HCT116 (cell line): Measurements from ENCODE around the gene PROSER2. TPM values are rescaled to one million over a fixed set of nuclear protein-coding genes. Genes with fewer than 3 reads are reported as not detected.

ENCODE experiments used
- ATAC-seq: fragments of 200-7000 bp; cut with Tn5 transposase; 2 replicates; pipeline ENCODE4 v1.9.1; 2020; ENCODE audit warnings: mild to moderate bottlenecking, moderate library complexity
- BruUV-seq: library from RNA; stranded (reverse); fragments of 400-500 nt; replicated peaks from 2 replicates; lab custom pipeline; 2021; lab: Mats Ljungman, UMichigan
- CTCF ChIA-PET: fragments of 300-600 bp; sonication (Branson Sonifier 250); formaldehyde crosslinking; loops from one replicate; lab custom pipeline; 2021; ENCODE audit warnings: antibody characterized with exemption; lab: Charles Lee
- POLR2A ChIA-PET: fragments of 300-600, 350-600 bp; sonication (Branson Sonifier 250); formaldehyde crosslinking; loops from one replicate; lab custom pipeline; 2021; ENCODE audit warnings: antibody characterized with exemption; lab: Charles Lee
- RAD21 ChIA-PET, 2 experiments: fragments of 300-600 bp; sonication (Branson Sonifier 250); formaldehyde crosslinking; loops; one replicate each; lab custom pipeline; 2023; ENCODE audit warnings: low total read pairs in 2 of 2; ENCODE audit not compliant: uncharacterized antibody in 2 of 2, unreplicated experiment in 2 of 2, low non-redundant PET in 1 of 2; lab: Charles Lee
- DNase-seq: peaks from one replicate; pipeline ENCODE4 v3.0.0-alpha.2; 2010; ENCODE audit warnings: low read depth, low spot score
- H2AFZ ChIP-seq: fragments of 200-600 bp; shearing (Covaris generic), sonication (generic); 2 replicates; pipeline ENCODE4 v1.6.1; 2017; ENCODE audit warnings: low read depth, mixed run types, mixed read lengths, antibody characterized with exemption, low read length; ENCODE audit not compliant: poor library complexity, severe bottlenecking
- H3K27ac ChIP-seq: 2 replicates; pipeline ENCODE4 v1.5.1; 2012; ENCODE audit warnings: low read depth, low read length
- H3K27me3 ChIP-seq: fragments of 200-600 bp; sonication (generic); 2 replicates; pipeline ENCODE4 v1.6.1; 2016; ENCODE audit warnings: mixed run types, low read length, mixed read lengths; ENCODE audit not compliant: insufficient read depth
- H3K36me3 ChIP-seq, 2 experiments: fragments of 200-500 bp in 1 of 2; fragments of 200-600 bp in 1 of 2; sonication (Bioruptor generic) in 1 of 2; sonication (generic) in 1 of 2; 2 replicates each; pipeline versions ENCODE4 v1.5.1 to v1.6.1; 2014 to 2016; ENCODE audit warnings: low read length in 2 of 2, inconsistent platforms in 1 of 2, mixed read lengths in 1 of 2, mixed run types in 1 of 2; ENCODE audit not compliant: insufficient read depth in 2 of 2, control insufficient read depth in 1 of 2
- H3K4me1 ChIP-seq, 2 experiments: fragments of 200-600 bp in 1 of 2; sonication (generic) in 1 of 2; 2 replicates each; pipeline versions ENCODE4 v1.5.1 to v1.6.1; 2012 to 2017; ENCODE audit warnings: low read length in 2 of 2, inconsistent platforms in 1 of 2, mild to moderate bottlenecking in 1 of 2, mixed read lengths in 1 of 2, mixed run types in 1 of 2, moderate library complexity in 1 of 2; ENCODE audit not compliant: insufficient read depth in 2 of 2, control insufficient read depth in 1 of 2
- H3K4me2 ChIP-seq: fragments of 200-600 bp; sonication (generic); 2 replicates; pipeline ENCODE4 v1.6.1; 2017; ENCODE audit warnings: mixed run types, low read length, mixed read lengths
- H3K4me3 ChIP-seq, 2 experiments: fragments of 200-600 bp in 1 of 2; sonication (generic) in 1 of 2; replicated peaks in 1 of 2; 2 replicates each; pipeline ENCODE4 v1.5.1; 2011 to 2016; ENCODE audit warnings: low read length in 2 of 2, control low read depth in 1 of 2, low read depth in 1 of 2, mild to moderate bottlenecking in 1 of 2, mixed read lengths in 1 of 2, mixed run types in 1 of 2
- H3K79me2 ChIP-seq: fragments of 200-600 bp; sonication (generic); 2 replicates; pipeline ENCODE4 v1.6.1; 2017; ENCODE audit warnings: mild to moderate bottlenecking, mixed run types, low read length, moderate library complexity, mixed read lengths; ENCODE audit not compliant: insufficient read depth
- H3K9ac ChIP-seq: fragments of 200-600 bp; sonication (generic); 2 replicates; pipeline ENCODE4 v1.6.1; 2016; ENCODE audit warnings: low read length, mixed read lengths
- H3K9me2 ChIP-seq: fragments of 200-600 bp; sonication (generic), shearing (Covaris generic); 2 replicates; pipeline ENCODE4 v1.6.1; 2017; ENCODE audit warnings: mixed run types, mild to moderate bottlenecking, moderate library complexity; ENCODE audit not compliant: insufficient read depth
- H3K9me3 ChIP-seq, 2 experiments: fragments of 200-500 bp in 1 of 2; fragments of 200-600 bp in 1 of 2; sonication (Bioruptor generic) in 1 of 2; sonication (generic) in 1 of 2; 2 replicates each; pipeline ENCODE4 v1.6.1; 2014 to 2017; ENCODE audit warnings: low read length in 2 of 2, mixed read lengths in 2 of 2, inconsistent platforms in 1 of 2, low read depth in 1 of 2, mild to moderate bottlenecking in 1 of 2, mixed run types in 1 of 2, moderate library complexity in 1 of 2; ENCODE audit not compliant: control insufficient read depth in 1 of 2, insufficient read depth in 1 of 2
- H4K20me1 ChIP-seq: fragments of 200-600 bp; sonication (generic), shearing (Covaris generic); 2 replicates; pipeline ENCODE4 v1.6.1; 2017; ENCODE audit warnings: mixed run types, mild to moderate bottlenecking, moderate library complexity; ENCODE audit not compliant: insufficient read depth
- CTCF ChIP-seq, 3 experiments: fragments of 200-600 bp in 1 of 3; sonication (generic) in 1 of 3; IDR thresholded peaks in 2 of 3; conservative IDR thresholded peaks in 1 of 3; 2 replicates each; pipeline ENCODE4 v1.5.1; 2012 to 2017; ENCODE audit warnings: low read depth in 2 of 3, low read length in 2 of 3, antibody characterized with exemption in 1 of 3, borderline replicate concordance in 1 of 3, control low read depth in 1 of 3, mild to moderate bottlenecking in 1 of 3, mixed read lengths in 1 of 3, mixed run types in 1 of 3, moderate library complexity in 1 of 3; ENCODE audit not compliant: insufficient read depth in 1 of 3
- EZH2 ChIP-seq: fragments of 200-600 bp; sonication (generic); IDR thresholded peaks from 2 replicates; pipeline ENCODE4 v1.6.1; 2017; ENCODE audit warnings: antibody characterized with exemption, mixed run types
- SIN3A ChIP-seq: IDR thresholded peaks from 2 replicates; pipeline ENCODE4 v1.6.1; 2012; ENCODE audit warnings: low read depth
- intact Hi-C: fragments of 100-400 bp; cut with micrococcal nuclease; formaldehyde crosslinking; loops from 2 replicates; pipeline ENCODE4 v1.10.0; 2022
- total RNA-seq: library from RNA; stranded (reverse); gene quantifications from one replicate; pipeline ENCODE4 v1.2.1, GENCODE V29; 2021; ENCODE audit not compliant: unreplicated experiment
- TF ChIP-seq, protein P1 (sequence below): IDR thresholded peaks from 2 replicates; pipeline ENCODE4 v1.6.1; 2011; ENCODE audit warnings: mild to moderate bottlenecking, low read length, moderate library complexity; ENCODE audit not compliant: insufficient replicate concordance; ENCODE audit errors: extremely low read depth

Gene PROSER2
- total RNA-seq, 1 experiment from 2014 or later, result 46.2 TPM

DNA sequence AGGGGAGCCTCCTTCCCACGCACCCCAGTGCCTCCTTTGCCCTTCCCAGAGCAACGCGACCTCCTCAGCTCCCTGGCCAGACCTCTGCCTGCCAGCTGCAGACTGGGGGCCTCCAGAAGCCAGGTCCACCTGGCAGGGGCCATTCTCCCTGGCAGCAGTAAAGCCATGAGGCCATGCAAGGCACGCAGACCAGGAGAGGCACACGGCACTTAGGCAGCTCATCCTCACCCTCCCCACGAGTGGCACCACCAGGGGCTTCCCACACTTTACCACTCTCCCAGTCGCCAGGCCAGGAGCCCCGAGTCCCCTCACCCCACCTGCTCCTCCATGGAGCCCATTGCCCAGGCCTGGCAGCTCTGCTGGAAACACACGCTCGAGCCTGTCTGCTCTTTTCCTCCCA, 85.4 kb downstream of the PROSER2 start:
- Histone ChIP-seq H4K20me1 (no peaks in the 10 kb centered on the region), H3K4me2 (no peak overlapping the region)
- no TSS peak for BruUV-seq

More for the DNA sequence above, 85.4 kb downstream of the PROSER2 start:
- Histone ChIP-seq H3K36me3 (no peaks in the 10 kb centered on the region), H3K27me3 (no peaks in the 10 kb centered on the region), H2AFZ (no peak overlapping the region), H3K9me2 (no peaks in the 10 kb centered on the region), H3K27ac (no peak overlapping the region; the same call in 1 of the 2 replicates), H3K9ac (no peak overlapping the region), H3K9me3 (no peaks in the 10 kb centered on the region), H3K4me3 (no peak overlapping the region), H3K4me1 (peaks cover 0 to 7% of the 10 kb centered on the region in 2 experiments; a peak in 1 of 4 replicates), H3K79me2 (no peaks in the 10 kb centered on the region)
- CTCF ChIA-PET, result no interaction called here
- ATAC-seq, result no peak
- RAD21 ChIA-PET, result no interaction called here
- intact Hi-C loops, result no loop called here
- no peak for DNase-seq
- POLR2A ChIA-PET, result interaction anchor here (0.6 to 0.8 kb wide), 2 partner anchors 34 to 219 kb away, joined by 3 to 4 read pairs; no protein-coding TSS in a partner anchor
- TF ChIP-seq EZH2 (no peak), CTCF (IDR thresholded peaks at IDR 0.05 in 2 of 3, conservative IDR thresholded peaks at IDR 0.05 in 1 of 3; ENCODE audit: borderline replicate concordance in 1 of 3, insufficient read depth in 1 of 3, low read depth in 2 of 3, low read length in 2 of 3) (no peak), SIN3A (no peak)
- TF ChIP-seq, protein P1, sequence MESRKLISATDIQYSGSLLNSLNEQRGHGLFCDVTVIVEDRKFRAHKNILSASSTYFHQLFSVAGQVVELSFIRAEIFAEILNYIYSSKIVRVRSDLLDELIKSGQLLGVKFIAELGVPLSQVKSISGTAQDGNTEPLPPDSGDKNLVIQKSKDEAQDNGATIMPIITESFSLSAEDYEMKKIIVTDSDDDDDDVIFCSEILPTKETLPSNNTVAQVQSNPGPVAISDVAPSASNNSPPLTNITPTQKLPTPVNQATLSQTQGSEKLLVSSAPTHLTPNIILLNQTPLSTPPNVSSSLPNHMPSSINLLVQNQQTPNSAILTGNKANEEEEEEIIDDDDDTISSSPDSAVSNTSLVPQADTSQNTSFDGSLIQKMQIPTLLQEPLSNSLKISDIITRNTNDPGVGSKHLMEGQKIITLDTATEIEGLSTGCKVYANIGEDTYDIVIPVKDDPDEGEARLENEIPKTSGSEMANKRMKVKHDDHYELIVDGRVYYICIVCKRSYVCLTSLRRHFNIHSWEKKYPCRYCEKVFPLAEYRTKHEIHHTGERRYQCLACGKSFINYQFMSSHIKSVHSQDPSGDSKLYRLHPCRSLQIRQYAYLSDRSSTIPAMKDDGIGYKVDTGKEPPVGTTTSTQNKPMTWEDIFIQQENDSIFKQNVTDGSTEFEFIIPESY, result no peak
